ENCODE measurements around the gene PREPL. TPM values are rescaled to one million over a fixed set of nuclear protein-coding genes. Genes with fewer than 3 reads are reported as not detected.

PREPL gene
- polyA plus RNA-seq, 3 donors: 2.6 to 10.8 (median 8.0) TPM

DNA sequence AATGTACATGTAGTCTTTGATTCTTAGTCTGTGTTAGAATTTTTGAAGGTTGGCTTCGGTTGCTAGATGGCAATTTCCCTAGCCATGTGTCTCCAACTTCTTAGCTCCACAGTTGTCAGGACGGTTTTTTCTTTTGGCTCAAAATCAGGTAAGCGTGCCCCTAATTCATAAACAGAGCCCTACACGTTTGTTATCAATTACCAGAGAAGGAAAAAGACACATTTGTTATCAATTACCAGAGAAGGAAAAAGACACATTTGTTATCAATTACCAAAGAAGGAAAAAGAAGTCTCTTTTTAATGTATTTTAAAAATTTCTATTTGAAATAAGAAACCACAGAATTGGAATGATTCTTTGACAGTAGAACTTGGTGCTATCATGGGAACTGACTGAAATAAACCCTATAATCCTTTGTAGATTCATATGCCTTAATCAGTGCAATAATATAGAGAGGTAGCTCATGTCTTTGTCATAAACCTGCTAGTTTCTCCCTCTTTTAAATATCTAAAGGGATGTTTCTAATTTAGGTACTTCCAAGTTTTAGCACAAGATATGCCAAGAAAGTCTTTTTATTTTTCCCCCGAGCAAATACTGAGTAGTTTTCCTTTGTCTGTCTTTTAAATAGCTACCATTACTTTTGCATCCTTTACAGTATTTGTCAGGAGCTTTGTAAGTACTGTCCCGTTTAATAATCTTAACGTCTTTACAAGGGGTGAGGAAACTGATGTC lies 36.3 kb upstream of the PREPL start:
- H3K4me2 ChIP-seq (replicated peaks; ENCODE audit: extremely low read depth, low read length, poor library complexity, severe bottlenecking): no peak overlapping the region
- no peak overlapping the region for H3K4me3 Mint-ChIP-seq
- no peak overlapping the region for H3K27ac Mint-ChIP-seq
- no peaks in the 10 kb centered on the region for H4K20me1 ChIP-seq (ENCODE audit: insufficient read depth, low read length)
- H2AFZ ChIP-seq (ENCODE audit: insufficient read depth, low read depth, low read length, poor library complexity, severe bottlenecking): no peak overlapping the region
- peaks cover 0 to 2% (median 2%) of the 10 kb centered on the region in 3 donors for H3K27me3 Mint-ChIP-seq (ENCODE audit: low read depth in 3 of 3)
- no CpG with 5 or more reads among the region's 7 CpGs for WGBS (ENCODE audit: insufficient coverage)
- intact Hi-C loops (cut with micrococcal nuclease): loop anchor here in 1 of 2 donors (10.0 kb wide), 1 partner anchor 557 kb away; no protein-coding TSS in a partner anchor
- DNase-seq: no peak
- H3K4me1 ChIP-seq (ENCODE audit: control insufficient read depth in 1 of 2, insufficient read depth in 2 of 2, low read length in 2 of 2): no peaks in the 10 kb centered on the region
- no peaks in the 10 kb centered on the region for H3K27me3 ChIP-seq (ENCODE audit: control insufficient read depth in 2 of 2, insufficient read depth in 2 of 2, low read length in 2 of 2)
- no peak overlapping the region for H3K4me3 ChIP-seq (replicated peaks in 1 of 3; ENCODE audit: low read depth in 2 of 3, low read length in 3 of 3)
- peaks cover 0 to 3% (median 0%) of the 10 kb centered on the region in 7 donors for H3K9me3 Mint-ChIP-seq
- no peaks in the 10 kb centered on the region for H3K36me3 ChIP-seq (replicated peaks in 1 of 2; ENCODE audit: control insufficient read depth in 1 of 2, insufficient read depth in 2 of 2, low read length in 2 of 2)
- no peak for TF ChIP-seq CTCF (IDR thresholded peaks at IDR 0.05)
- no peak overlapping the region for H3K9ac ChIP-seq (ENCODE audit: insufficient read depth, low read length, poor library complexity, severe bottlenecking)
- H3K4me1 Mint-ChIP-seq: no peaks in the 10 kb centered on the region
- H3K36me3 Mint-ChIP-seq: peaks cover 0 to 5% of the 10 kb centered on the region in 2 donors
- H3K79me2 ChIP-seq (ENCODE audit: insufficient read depth, low read length): no peaks in the 10 kb centered on the region
- no peaks in the 10 kb centered on the region for H3K9me3 ChIP-seq (replicated peaks in 1 of 2; ENCODE audit: control insufficient read depth in 1 of 2, insufficient read depth in 1 of 2, low read length in 2 of 2)
- no peak overlapping the region for H3K27ac ChIP-seq (ENCODE audit: low read depth in 1 of 2, low read length in 2 of 2)

- H3K79me2 ChIP-seq (ENCODE audit: insufficient read depth, low read length): no peaks in the 10 kb centered on the region
- intact Hi-C loops (cut with micrococcal nuclease): loop anchor here (5.0 to 10.0 kb wide), 2 partner anchors 560 to 562 kb away; no protein-coding TSS in a partner anchor
- H3K4me1 ChIP-seq (ENCODE audit: control insufficient read depth in 1 of 2, insufficient read depth in 2 of 2, low read length in 2 of 2): no peaks in the 10 kb centered on the region
- no peaks in the 10 kb centered on the region for H4K20me1 ChIP-seq (ENCODE audit: insufficient read depth, low read length)
- no peaks in the 10 kb centered on the region for H3K36me3 ChIP-seq (replicated peaks in 1 of 2; ENCODE audit: control insufficient read depth in 1 of 2, insufficient read depth in 2 of 2, low read length in 2 of 2)
- peak; percentile 81 for TF ChIP-seq CTCF (IDR thresholded peaks at IDR 0.05)
- DNase-seq: peak; percentile 8 to 26 (median 15)
- H3K4me2 ChIP-seq (replicated peaks; ENCODE audit: extremely low read depth, low read length, poor library complexity, severe bottlenecking): no peak overlapping the region
- no peaks in the 10 kb centered on the region for H3K9me3 ChIP-seq (replicated peaks in 1 of 2; ENCODE audit: control insufficient read depth in 1 of 2, insufficient read depth in 1 of 2, low read length in 2 of 2)
- Mint-ChIP-seq H3K4me3 (no peak overlapping the region), H3K27ac (no peak overlapping the region), H3K36me3 (peaks cover 0 to 4% of the 10 kb centered on the region in 2 donors), H3K4me1 (no peaks in the 10 kb centered on the region), H3K9me3 (peaks cover 0 to 2% (median 0%) of the 10 kb centered on the region in 7 donors), H3K27me3 (ENCODE audit: low read depth in 3 of 3) (peaks cover 0 to 2% (median 2%) of the 10 kb centered on the region in 3 donors)
- no peak overlapping the region for H3K9ac ChIP-seq (ENCODE audit: insufficient read depth, low read length, poor library complexity, severe bottlenecking)
- no peaks in the 10 kb centered on the region for H3K27me3 ChIP-seq (ENCODE audit: control insufficient read depth in 2 of 2, insufficient read depth in 2 of 2, low read length in 2 of 2)
- H2AFZ ChIP-seq (ENCODE audit: insufficient read depth, low read depth, low read length, poor library complexity, severe bottlenecking): no peak overlapping the region
- WGBS (ENCODE audit: insufficient coverage): no CpG with 5 or more reads among the region's 3 CpGs
- no peak overlapping the region for H3K4me3 ChIP-seq (replicated peaks in 1 of 3; ENCODE audit: low read depth in 2 of 3, low read length in 3 of 3)
- H3K27ac ChIP-seq (ENCODE audit: low read depth in 1 of 2, low read length in 2 of 2): no peak overlapping the region
These were observed 31.1 kb upstream of the PREPL start for GRCh38 chr2:44392338-44392943.

Data from CD14-positive monocyte (primary cell).